Breast epithelium (tissue), 3 donors: ENCODE data around the gene IGF1.

Experiments used
- CTCF ChIP-seq, 3 donors: fragments of 450-650 bp; IDR thresholded peaks; one replicate each; pipeline ENCODE4 v1.5.1; 2016 to 2017; ENCODE audit warnings: antibody characterized with exemption in 3 of 3, mild to moderate bottlenecking in 3 of 3, moderate library complexity in 3 of 3
- POLR2AphosphoS5 ChIP-seq, 3 donors: sonication (generic); formaldehyde crosslinking; IDR thresholded peaks; one replicate each; pipeline ENCODE4 v1.6.1; 2017; ENCODE audit warnings: antibody characterized with exemption in 3 of 3

- TF ChIP-seq POLR2AphosphoS5 (IDR thresholded peaks at IDR 0.05) (no peak), CTCF (IDR thresholded peaks at IDR 0.05) (no peak)
These were observed 29.7 kb upstream of the IGF1 start for GRCh38 chr12:102510031-102510430.
